Thoracic aorta (tissue), 2 donors: ENCODE data around the gene TMPRSS3. TPM values are rescaled to one million over a fixed set of nuclear protein-coding genes. Genes with fewer than 3 reads are reported as not detected.

Source experiments
- ATAC-seq: fragments of 150-250 bp; one replicate; pipeline ENCODE4 v1.8.0; 2017; ENCODE audit warnings: low read depth; ENCODE audit not compliant: insufficient number of reproducible peaks, low FRiP score
- DNase-seq: peaks from one replicate; pipeline ENCODE4 v3.0.0-alpha.2; 2020; ENCODE audit warnings: low spot score
- H3K27ac ChIP-seq, 2 donors: fragments of 200-600 bp; sonication (generic); 1 replicate in 1 of 2; 2 replicates in 1 of 2; pipeline ENCODE4 v1.5.1; 2016; ENCODE audit warnings: mild to moderate bottlenecking in 2 of 2, moderate library complexity in 2 of 2
- H3K27me3 ChIP-seq: fragments of 200-600 bp; sonication (generic); replicated peaks from 2 replicates; pipeline ENCODE4 v1.6.0; 2016; ENCODE audit warnings: mild to moderate bottlenecking; ENCODE audit not compliant: insufficient read depth
- H3K36me3 ChIP-seq: fragments of 200-600 bp; sonication (generic); one replicate; pipeline ENCODE4 v1.5.1; 2016
- H3K4me1 ChIP-seq, 2 donors: fragments of 200-600 bp; sonication (generic); 1 replicate in 1 of 2; 2 replicates in 1 of 2; pipeline versions ENCODE4 v1.5.1 to v1.6.0; 2016; ENCODE audit warnings: low read depth in 2 of 2, mild to moderate bottlenecking in 1 of 2; ENCODE audit not compliant: control insufficient read depth in 1 of 2
- H3K4me3 ChIP-seq: fragments of 200-600 bp; sonication (generic); 2 replicates; pipeline ENCODE4 v1.5.1; 2016; ENCODE audit warnings: mild to moderate bottlenecking
- H3K9me3 ChIP-seq: fragments of 200-600 bp; sonication (generic); 2 replicates; pipeline ENCODE4 v1.5.1; 2016
- total RNA-seq, 2 donors: library from RNA; depleted of rRNA; stranded (reverse); fragments of >200 nt; gene quantifications; one replicate each; pipeline versions ENCODE4 v1.1.0 to v1.2.3, GENCODE V29; 2016
- TF ChIP-seq, protein P1 (sequence below): fragments of 200-600 bp; sonication (generic); IDR thresholded peaks from one replicate; pipeline ENCODE4 v1.5.1; 2019; ENCODE audit warnings: antibody characterized with exemption

Gene TMPRSS3
- total RNA-seq, 2 donors from 2014 or later, result not detected

DNA sequence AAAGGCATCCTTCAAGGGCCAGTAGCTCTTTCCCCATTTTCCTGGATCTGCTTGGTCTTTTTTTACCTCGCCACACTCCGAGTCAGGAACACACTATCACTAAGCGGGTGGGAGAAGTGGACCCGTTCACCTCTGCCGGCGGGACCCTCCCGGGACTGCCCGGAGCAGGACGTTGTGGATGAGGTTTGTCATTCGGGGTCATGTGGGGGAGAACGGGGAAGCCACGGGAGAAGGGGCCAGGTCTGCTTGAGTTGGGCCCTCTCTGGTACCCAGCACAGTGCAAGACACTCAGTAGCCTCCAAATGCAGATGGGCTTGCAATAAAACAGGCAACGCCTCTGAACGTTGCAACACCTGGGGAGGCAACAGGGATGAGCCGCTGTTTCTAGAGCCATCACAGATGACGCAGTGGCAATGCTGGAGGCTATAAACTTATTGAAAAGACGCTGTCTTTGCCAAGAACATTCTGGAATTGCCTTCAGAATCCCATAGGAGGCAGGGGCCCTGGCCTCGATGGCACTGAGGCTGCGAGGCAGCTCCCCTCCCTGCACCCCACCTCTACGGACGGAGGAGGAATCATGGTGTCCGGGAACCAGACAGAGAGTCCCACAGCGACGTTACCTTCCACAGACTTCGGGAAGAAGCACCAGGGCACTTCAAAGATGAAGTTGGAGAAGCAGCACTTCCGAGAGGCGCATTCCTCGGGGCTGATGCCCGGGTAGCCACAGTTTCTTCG lies 48.8 kb downstream of the TMPRSS3 start:
- TF ChIP-seq, protein P1, sequence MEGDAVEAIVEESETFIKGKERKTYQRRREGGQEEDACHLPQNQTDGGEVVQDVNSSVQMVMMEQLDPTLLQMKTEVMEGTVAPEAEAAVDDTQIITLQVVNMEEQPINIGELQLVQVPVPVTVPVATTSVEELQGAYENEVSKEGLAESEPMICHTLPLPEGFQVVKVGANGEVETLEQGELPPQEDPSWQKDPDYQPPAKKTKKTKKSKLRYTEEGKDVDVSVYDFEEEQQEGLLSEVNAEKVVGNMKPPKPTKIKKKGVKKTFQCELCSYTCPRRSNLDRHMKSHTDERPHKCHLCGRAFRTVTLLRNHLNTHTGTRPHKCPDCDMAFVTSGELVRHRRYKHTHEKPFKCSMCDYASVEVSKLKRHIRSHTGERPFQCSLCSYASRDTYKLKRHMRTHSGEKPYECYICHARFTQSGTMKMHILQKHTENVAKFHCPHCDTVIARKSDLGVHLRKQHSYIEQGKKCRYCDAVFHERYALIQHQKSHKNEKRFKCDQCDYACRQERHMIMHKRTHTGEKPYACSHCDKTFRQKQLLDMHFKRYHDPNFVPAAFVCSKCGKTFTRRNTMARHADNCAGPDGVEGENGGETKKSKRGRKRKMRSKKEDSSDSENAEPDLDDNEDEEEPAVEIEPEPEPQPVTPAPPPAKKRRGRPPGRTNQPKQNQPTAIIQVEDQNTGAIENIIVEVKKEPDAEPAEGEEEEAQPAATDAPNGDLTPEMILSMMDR, result no peak

DNA sequence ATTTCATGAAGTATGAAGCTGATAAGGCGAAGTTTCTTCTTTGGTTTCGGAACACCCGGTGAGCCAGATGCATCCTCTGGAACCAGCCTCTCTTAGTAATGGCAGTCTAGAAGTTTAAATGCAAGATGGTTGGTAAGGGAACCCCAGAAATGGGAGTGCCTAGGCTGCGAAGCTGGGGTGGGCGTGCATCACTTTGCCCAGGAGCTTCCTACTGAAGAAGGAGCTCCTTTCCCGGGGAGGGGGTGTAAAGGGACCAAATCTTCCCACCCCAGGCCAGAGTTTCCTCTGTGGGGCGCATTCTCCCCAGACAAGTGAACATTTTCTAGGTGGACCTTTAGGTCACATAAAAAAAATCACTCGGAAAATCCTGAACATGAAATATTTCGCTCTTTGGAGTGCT lies 49.4 kb downstream of the TMPRSS3 start:
- TF ChIP-seq, protein P1, result no peak
- no peak overlapping the region for H3K4me3 ChIP-seq
- ATAC-seq, result no peak
- no peaks in the 10 kb centered on the region for H3K27me3 ChIP-seq
- DNase-seq, result no peak
- no peaks in the 10 kb centered on the region for H3K9me3 ChIP-seq
- H3K4me1 ChIP-seq, result no peaks in the 10 kb centered on the region
- no peak overlapping the region for H3K27ac ChIP-seq
- H3K36me3 ChIP-seq, result no peaks in the 10 kb centered on the region

More for the DNA sequence above, 48.8 kb downstream of the TMPRSS3 start:
- H3K36me3 ChIP-seq, result no peaks in the 10 kb centered on the region
- no peaks in the 10 kb centered on the region for H3K9me3 ChIP-seq
- no peak overlapping the region for H3K4me3 ChIP-seq
- H3K27ac ChIP-seq, result no peak overlapping the region
- H3K4me1 ChIP-seq, result no peaks in the 10 kb centered on the region
- DNase-seq (no peak), ATAC-seq (no peak)
- H3K27me3 ChIP-seq, result no peaks in the 10 kb centered on the region

- H3K36me3 ChIP-seq, result no peaks in the 10 kb centered on the region
- ATAC-seq (no peak), DNase-seq (no peak)
- no peaks in the 10 kb centered on the region for H3K9me3 ChIP-seq
- TF ChIP-seq, protein P1, result no peak
- H3K27ac ChIP-seq, result no peak overlapping the region
- no peaks in the 10 kb centered on the region for H3K4me1 ChIP-seq
- H3K27me3 ChIP-seq, result no peaks in the 10 kb centered on the region
- H3K4me3 ChIP-seq, result no peak overlapping the region
Measured at GRCh38 chr21:42344631-42345030, 51.2 kb downstream of the TMPRSS3 start.

DNA sequence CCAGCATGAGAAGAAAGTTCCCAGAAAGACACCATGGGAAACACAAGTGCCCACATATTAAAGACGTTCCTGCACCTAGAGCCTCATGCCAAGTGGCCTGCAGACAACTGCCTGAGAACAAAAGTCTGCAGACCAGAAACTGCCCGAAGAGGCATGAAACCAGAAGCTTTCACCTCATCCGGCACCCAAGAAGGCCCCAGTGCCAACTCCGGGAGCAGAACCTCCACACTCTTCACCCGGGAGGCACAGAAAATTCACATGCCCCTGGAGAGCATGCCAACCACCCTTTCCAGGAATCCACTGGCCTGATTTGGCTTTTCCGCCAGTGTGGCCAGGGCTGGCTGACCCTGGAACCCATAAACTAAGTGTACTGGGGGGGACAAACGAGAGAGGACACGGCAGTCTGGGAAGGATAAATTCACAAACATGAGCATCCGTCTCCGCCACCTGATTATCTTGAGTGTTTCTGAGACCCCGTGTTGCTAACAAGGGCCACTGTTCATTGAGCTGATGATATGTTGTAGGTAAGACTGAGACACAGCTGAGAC lies 51.8 kb downstream of the TMPRSS3 start:
- TF ChIP-seq, protein P1, result no peak
- ATAC-seq (no peak), DNase-seq (no peak)
- H3K27me3 ChIP-seq, result no peaks in the 10 kb centered on the region
- H3K4me1 ChIP-seq, result no peaks in the 10 kb centered on the region
- H3K27ac ChIP-seq, result no peak overlapping the region
- H3K4me3 ChIP-seq, result no peak overlapping the region
- no peaks in the 10 kb centered on the region for H3K36me3 ChIP-seq
- H3K9me3 ChIP-seq, result no peaks in the 10 kb centered on the region

GRCh38 chr21:42343556-42343955 lies 52.3 kb downstream of the TMPRSS3 start:
- Histone ChIP-seq H3K27me3 (no peaks in the 10 kb centered on the region), H3K27ac (no peak overlapping the region), H3K4me3 (no peak overlapping the region), H3K36me3 (no peaks in the 10 kb centered on the region), H3K4me1 (no peaks in the 10 kb centered on the region), H3K9me3 (no peaks in the 10 kb centered on the region)
- TF ChIP-seq, protein P1, result no peak
- no peak for DNase-seq
- no peak for ATAC-seq
